ENCODE measurements around the gene DDX6. TPM values are rescaled to one million over a fixed set of nuclear protein-coding genes. Genes with fewer than 3 reads are reported as not detected.
"Not testable (repeated sequence)": the region's sequence is repeated elsewhere in the genome, so short reads cannot be mapped to it uniquely, and the experiment has no call there.

DDX6 gene
- polyA plus RNA-seq, 1 donor from 2014 or later: 76.1 TPM

- H3K4me2 ChIP-seq (ENCODE audit: low read length); H3K79me2 ChIP-seq (replicated peaks; ENCODE audit: insufficient read depth, low read length); H2AFZ ChIP-seq (ENCODE audit: low read depth, low read length); H3F3A ChIP-seq (ENCODE audit: insufficient read depth, low read length, poor library complexity, severe bottlenecking); H3K27me3 ChIP-seq (ENCODE audit: insufficient read depth, low read depth, low read length); H3K9me2 ChIP-seq (ENCODE audit: insufficient read depth, low read length); H3K9me3 ChIP-seq (ENCODE audit: low read length); H3K27ac ChIP-seq (ENCODE audit: low read length); H3K9ac ChIP-seq (ENCODE audit: low read length); H3K4me3 ChIP-seq (ENCODE audit: low read length); H3K36me3 ChIP-seq (ENCODE audit: insufficient read depth, low read length); H4K20me1 ChIP-seq (ENCODE audit: insufficient read depth): not testable (repeated sequence)
These were observed 29.0 kb upstream of the DDX6 start for GRCh38 chr11:118820025-118820379.

- H3K27ac ChIP-seq (ENCODE audit: low read length): no peak overlapping the region
These were observed 28.5 kb upstream of the DDX6 start for GRCh38 chr11:118819334-118820024.

More at GRCh38 chr11:118819334-118820024, 28.5 kb upstream of the DDX6 start:
- no peaks in the 10 kb centered on the region for H3K79me2 ChIP-seq (replicated peaks; ENCODE audit: insufficient read depth, low read length)
- no peak overlapping the region for H2AFZ ChIP-seq (ENCODE audit: low read depth, low read length)
- no peaks in the 10 kb centered on the region for H3K36me3 ChIP-seq (ENCODE audit: insufficient read depth, low read length)
- H3K9ac ChIP-seq (ENCODE audit: low read length): no peak overlapping the region
- no peaks in the 10 kb centered on the region for H4K20me1 ChIP-seq (ENCODE audit: insufficient read depth)
- no peaks in the 10 kb centered on the region for H3F3A ChIP-seq (ENCODE audit: insufficient read depth, low read length, poor library complexity, severe bottlenecking)
- no peaks in the 10 kb centered on the region for H3K9me2 ChIP-seq (ENCODE audit: insufficient read depth, low read length)
- no peak overlapping the region for H3K4me3 ChIP-seq (ENCODE audit: low read length)
- H3K9me3 ChIP-seq (ENCODE audit: low read length): no peaks in the 10 kb centered on the region
- H3K4me2 ChIP-seq (ENCODE audit: low read length): no peak overlapping the region
- no peaks in the 10 kb centered on the region for H3K27me3 ChIP-seq (ENCODE audit: insufficient read depth, low read depth, low read length)
- TF ChIP-seq EP300 (conservative IDR thresholded peaks at IDR 0.05; ENCODE audit: poor library complexity, severe bottlenecking) (no peak), TAF1 (IDR thresholded peaks at IDR 0.05; ENCODE audit: low read depth) (no peak), REST (IDR thresholded peaks at IDR 0.05; ENCODE audit: borderline replicate concordance) (no peak), MXI1 (conservative IDR thresholded peaks at IDR 0.05; ENCODE audit: poor library complexity, severe bottlenecking) (no peak), POLR2AphosphoS5 (IDR thresholded peaks at IDR 0.05) (no peak), SMC3 (conservative IDR thresholded peaks at IDR 0.05; ENCODE audit: poor library complexity) (no peak), CTCF (IDR thresholded peaks at IDR 0.05; ENCODE audit: poor library complexity, severe bottlenecking) (no peak), RAD21 (conservative IDR thresholded peaks at IDR 0.05) (no peak), EZH2 (IDR thresholded peaks at IDR 0.05; ENCODE audit: borderline replicate concordance, insufficient read depth, low read length, poor library complexity, severe bottlenecking) (no peak)

Measured in neural cell (in vitro differentiated cells).